ENCODE results near the gene PLXDC2.

Gene PLXDC2

GRCh38 chr10:20289070-20289828 lies 473.0 kb downstream of the PLXDC2 start:
- DNase-seq (ENCODE audit: insufficient read length) (no peak), FAIRE-seq (no peak)
- TF ChIP-seq TAF1 (IDR thresholded peaks at IDR 0.05; ENCODE audit: borderline replicate concordance, low read depth, low read length) (no peak), POLR2AphosphoS5 (IDR thresholded peaks at IDR 0.05; ENCODE audit: low read depth, low read length) (no peak), POLR2A (IDR thresholded peaks at IDR 0.05; ENCODE audit: low read depth, low read length) (no peak)

DNA sequence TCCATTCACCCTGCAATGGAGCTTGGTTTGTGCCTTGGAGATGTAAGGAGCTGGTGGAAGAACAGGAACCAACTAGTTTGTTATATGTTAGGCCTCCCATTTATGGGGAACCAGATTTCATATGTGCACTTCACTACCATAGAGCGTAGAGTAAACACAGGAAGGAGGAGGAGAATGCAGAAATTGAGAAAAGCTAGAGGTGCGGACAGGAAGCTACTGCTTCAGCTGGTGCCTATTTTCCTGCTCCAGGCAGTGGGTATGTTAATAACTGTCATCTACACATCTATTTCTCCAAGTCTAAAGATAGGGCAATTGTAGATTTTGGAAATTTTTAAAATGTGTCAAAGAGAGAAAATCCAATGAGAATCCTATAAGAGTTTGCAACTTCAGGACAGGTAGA lies 482.2 kb downstream of the PLXDC2 start:
- TF ChIP-seq TAF1 (IDR thresholded peaks at IDR 0.05; ENCODE audit: borderline replicate concordance, low read depth, low read length) (no peak), POLR2AphosphoS5 (IDR thresholded peaks at IDR 0.05; ENCODE audit: low read depth, low read length) (no peak), POLR2A (IDR thresholded peaks at IDR 0.05; ENCODE audit: low read depth, low read length) (no peak)
- DNase-seq (ENCODE audit: insufficient read length): no peak
- no peak for FAIRE-seq

DNA sequence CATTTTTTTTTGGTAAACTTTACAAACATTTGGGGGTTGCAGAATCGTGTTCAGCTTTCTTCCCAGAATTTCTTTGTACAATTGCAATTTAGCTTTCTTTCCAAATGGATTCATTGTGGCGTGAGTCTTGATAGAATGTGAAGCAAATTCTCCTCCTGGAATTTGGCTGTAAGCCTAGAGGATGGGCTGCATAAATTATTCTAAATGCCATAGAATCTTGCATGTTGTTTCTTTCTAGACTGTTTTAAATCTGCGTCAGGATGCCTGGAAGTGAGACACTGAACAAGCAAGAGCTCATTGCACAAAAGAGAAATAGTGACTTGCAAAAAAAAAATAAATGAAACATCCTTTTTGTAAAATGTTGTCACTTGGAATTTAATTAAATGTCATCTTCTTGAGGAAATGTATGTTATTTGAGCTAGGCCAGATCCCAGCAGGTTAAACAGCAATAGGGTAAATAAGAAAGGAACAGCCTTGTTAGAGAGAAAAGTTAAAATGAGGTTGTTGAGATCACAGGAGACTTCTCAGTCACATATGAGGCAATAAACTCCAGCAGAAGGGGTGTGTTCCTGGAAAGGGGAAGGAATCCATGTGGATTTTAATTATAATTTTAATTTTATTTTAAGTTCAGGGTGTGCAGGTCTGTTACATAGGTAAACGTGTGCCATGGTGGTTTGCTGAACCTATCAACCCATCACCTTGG lies 483.0 kb downstream of the PLXDC2 start:
- TF ChIP-seq POLR2AphosphoS5 (IDR thresholded peaks at IDR 0.05; ENCODE audit: low read depth, low read length) (no peak), POLR2A (IDR thresholded peaks at IDR 0.05; ENCODE audit: low read depth, low read length) (no peak), TAF1 (IDR thresholded peaks at IDR 0.05; ENCODE audit: borderline replicate concordance, low read depth, low read length) (no peak)
- FAIRE-seq: no peak
- DNase-seq (ENCODE audit: insufficient read length): no peak

DNA sequence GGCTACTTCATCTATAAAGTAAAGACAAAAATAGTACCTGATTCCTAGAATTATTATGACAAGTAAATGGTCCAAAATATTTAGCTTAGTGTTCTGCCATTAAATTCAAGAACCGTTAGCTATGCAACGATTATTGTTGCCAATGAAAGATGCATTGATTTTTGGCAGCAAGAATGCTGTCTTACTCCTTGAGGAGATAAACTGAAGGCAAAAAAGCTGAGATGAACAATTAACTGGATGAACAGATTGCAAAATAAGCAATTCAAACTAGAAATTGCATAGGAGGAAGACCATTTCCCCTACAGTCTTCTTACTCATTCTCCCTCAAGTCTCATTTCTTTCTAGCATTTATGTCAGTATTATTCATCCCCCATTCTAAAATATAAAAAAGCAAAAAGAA lies 484.5 kb downstream of the PLXDC2 start:
- FAIRE-seq (no peak), DNase-seq (ENCODE audit: insufficient read length) (no peak)
- no peak for TF ChIP-seq TAF1 (IDR thresholded peaks at IDR 0.05; ENCODE audit: borderline replicate concordance, low read depth, low read length)
- TF ChIP-seq POLR2AphosphoS5 (IDR thresholded peaks at IDR 0.05; ENCODE audit: low read depth, low read length): no peak
- no peak for TF ChIP-seq POLR2A (IDR thresholded peaks at IDR 0.05; ENCODE audit: low read depth, low read length)

DNA sequence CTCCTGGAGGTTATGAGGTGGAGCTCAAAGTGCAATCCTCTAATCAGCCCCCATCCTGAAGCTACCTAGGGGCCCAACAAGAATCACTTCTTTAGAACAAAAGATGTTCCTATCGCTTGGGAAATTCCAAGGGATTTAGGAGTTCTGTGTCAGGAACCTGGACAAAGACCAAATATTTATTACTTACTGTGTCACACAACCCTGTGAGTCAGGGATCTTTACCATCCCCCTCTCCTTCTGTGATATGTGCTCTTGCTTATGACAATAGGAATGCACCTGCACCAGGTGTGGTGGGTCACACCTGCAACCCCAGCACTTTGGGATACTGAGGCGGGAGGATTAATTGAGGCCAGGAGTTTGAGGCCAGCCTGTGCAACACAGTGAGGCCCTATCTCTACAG lies 485.8 kb downstream of the PLXDC2 start:
- FAIRE-seq (no peak), DNase-seq (ENCODE audit: insufficient read length) (no peak)
- TF ChIP-seq POLR2A (IDR thresholded peaks at IDR 0.05; ENCODE audit: low read depth, low read length) (no peak), POLR2AphosphoS5 (IDR thresholded peaks at IDR 0.05; ENCODE audit: low read depth, low read length) (no peak), TAF1 (IDR thresholded peaks at IDR 0.05; ENCODE audit: borderline replicate concordance, low read depth, low read length) (no peak)

DNA sequence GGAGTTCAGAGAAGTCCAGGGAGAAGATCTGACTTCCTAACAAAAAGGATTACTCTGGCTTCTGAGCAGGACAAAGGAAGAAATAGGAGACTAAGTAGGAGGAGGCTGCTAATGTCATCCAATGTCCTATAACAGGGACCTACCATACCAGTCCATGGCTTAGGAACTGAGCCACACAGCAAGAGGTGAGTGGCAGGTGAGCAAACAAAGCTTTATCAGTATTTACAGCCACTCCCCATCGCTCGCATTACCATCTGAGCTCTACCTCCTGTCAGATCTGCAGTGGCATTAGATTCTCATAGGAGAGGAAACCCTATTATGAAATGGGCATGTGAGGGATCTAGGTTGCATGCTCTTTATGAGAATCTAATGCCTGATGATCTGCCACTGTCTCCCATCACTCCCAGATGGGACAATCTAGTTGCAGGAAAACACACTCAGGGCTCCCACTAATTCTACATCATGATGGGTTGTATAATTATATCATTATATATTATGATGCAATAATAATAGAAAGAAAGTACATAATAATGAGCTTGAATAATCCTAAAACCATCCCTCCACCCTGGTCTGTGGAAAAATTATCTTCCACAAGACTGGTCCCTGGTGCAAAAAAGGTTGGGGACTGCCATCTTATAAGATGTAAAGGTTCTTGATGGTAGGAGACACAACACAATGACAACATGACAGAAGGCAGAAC lies 487.4 kb downstream of the PLXDC2 start:
- TF ChIP-seq TAF1 (IDR thresholded peaks at IDR 0.05; ENCODE audit: borderline replicate concordance, low read depth, low read length) (no peak), POLR2A (IDR thresholded peaks at IDR 0.05; ENCODE audit: low read depth, low read length) (no peak), POLR2AphosphoS5 (IDR thresholded peaks at IDR 0.05; ENCODE audit: low read depth, low read length) (no peak)
- DNase-seq (ENCODE audit: insufficient read length) (no peak), FAIRE-seq (no peak)

- TF ChIP-seq POLR2AphosphoS5 (IDR thresholded peaks at IDR 0.05; ENCODE audit: low read depth, low read length): no peak
- TF ChIP-seq TAF1 (IDR thresholded peaks at IDR 0.05; ENCODE audit: borderline replicate concordance, low read depth, low read length): no peak
- TF ChIP-seq POLR2A (IDR thresholded peaks at IDR 0.05; ENCODE audit: low read depth, low read length): no peak
- FAIRE-seq: no peak
Observed at GRCh38 chr10:20313665-20314064, 497.4 kb downstream of the PLXDC2 start.

GRCh38 chr10:20314431-20314830 lies 498.2 kb downstream of the PLXDC2 start:
- TF ChIP-seq POLR2AphosphoS5 (IDR thresholded peaks at IDR 0.05; ENCODE audit: low read depth, low read length) (no peak), POLR2A (IDR thresholded peaks at IDR 0.05; ENCODE audit: low read depth, low read length) (no peak), TAF1 (IDR thresholded peaks at IDR 0.05; ENCODE audit: borderline replicate concordance, low read depth, low read length) (no peak)
- no peak for FAIRE-seq
- DNase-seq (ENCODE audit: insufficient read length): no peak

More at GRCh38 chr10:20313665-20314064, 497.4 kb downstream of the PLXDC2 start:
- DNase-seq (ENCODE audit: insufficient read length): no peak

DNA sequence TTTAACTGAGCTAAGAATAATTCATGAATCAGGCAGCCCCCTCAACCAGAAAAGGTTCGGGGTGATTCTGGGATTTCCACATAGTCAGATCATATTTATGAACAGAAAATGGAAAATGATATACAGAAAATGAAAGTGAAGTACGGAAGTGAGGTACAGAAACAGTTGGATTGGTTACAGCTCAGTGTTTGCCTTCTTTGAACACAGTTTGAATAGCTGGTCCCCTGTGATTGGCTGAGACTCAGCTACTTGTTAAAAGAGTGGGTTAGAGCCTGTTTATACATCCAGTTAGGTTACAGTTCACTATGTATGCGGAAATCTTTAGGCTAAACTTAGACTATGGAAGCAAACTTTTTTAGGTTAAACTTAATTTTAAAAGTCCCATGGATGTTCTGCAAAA lies 511.7 kb downstream of the PLXDC2 start:
- DNase-seq (ENCODE audit: insufficient read length): no peak
- no peak for FAIRE-seq
- TF ChIP-seq POLR2AphosphoS5 (IDR thresholded peaks at IDR 0.05; ENCODE audit: low read depth, low read length) (no peak), TAF1 (IDR thresholded peaks at IDR 0.05; ENCODE audit: borderline replicate concordance, low read depth, low read length) (no peak), POLR2A (IDR thresholded peaks at IDR 0.05; ENCODE audit: low read depth, low read length) (no peak)

GRCh38 chr10:20330246-20330645 lies 514.0 kb downstream of the PLXDC2 start:
- no peak for DNase-seq (ENCODE audit: insufficient read length)
- no peak for FAIRE-seq
- TF ChIP-seq TAF1 (IDR thresholded peaks at IDR 0.05; ENCODE audit: borderline replicate concordance, low read depth, low read length) (no peak), POLR2A (IDR thresholded peaks at IDR 0.05; ENCODE audit: low read depth, low read length) (no peak), POLR2AphosphoS5 (IDR thresholded peaks at IDR 0.05; ENCODE audit: low read depth, low read length) (no peak)

DNA sequence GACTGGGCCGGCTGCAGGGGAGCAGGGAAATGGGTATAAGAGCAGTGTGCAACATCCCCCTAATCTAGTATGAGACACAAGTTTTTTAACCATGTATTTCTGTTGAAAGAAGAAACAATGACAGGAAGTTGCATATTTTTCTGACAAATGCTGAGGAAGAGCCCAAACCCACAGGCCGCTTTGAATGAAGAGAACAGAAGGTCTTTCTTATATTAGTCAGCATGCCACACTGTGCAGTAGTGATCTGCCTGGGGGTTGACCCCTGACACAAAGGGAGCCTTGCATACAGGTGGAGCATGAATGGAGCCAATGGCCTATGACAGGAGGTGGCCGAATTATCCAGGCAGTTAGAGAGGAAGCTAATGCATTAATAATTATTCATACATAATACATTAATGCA lies 518.3 kb downstream of the PLXDC2 start:
- FAIRE-seq (no peak), DNase-seq (ENCODE audit: insufficient read length) (no peak)
- TF ChIP-seq POLR2AphosphoS5 (IDR thresholded peaks at IDR 0.05; ENCODE audit: low read depth, low read length): no peak

All from GM12892 (cell line).